ENCODE measurements around the gene LCN9. TPM values are rescaled to one million over a fixed set of nuclear protein-coding genes. Genes with fewer than 3 reads are reported as not detected.

LCN9 gene
- total and polyA plus RNA-seq, 2 of the 13 experiments (the other 11 are each of a cell fraction or from before 2014, with no cell fraction given) = not detected

DNA sequence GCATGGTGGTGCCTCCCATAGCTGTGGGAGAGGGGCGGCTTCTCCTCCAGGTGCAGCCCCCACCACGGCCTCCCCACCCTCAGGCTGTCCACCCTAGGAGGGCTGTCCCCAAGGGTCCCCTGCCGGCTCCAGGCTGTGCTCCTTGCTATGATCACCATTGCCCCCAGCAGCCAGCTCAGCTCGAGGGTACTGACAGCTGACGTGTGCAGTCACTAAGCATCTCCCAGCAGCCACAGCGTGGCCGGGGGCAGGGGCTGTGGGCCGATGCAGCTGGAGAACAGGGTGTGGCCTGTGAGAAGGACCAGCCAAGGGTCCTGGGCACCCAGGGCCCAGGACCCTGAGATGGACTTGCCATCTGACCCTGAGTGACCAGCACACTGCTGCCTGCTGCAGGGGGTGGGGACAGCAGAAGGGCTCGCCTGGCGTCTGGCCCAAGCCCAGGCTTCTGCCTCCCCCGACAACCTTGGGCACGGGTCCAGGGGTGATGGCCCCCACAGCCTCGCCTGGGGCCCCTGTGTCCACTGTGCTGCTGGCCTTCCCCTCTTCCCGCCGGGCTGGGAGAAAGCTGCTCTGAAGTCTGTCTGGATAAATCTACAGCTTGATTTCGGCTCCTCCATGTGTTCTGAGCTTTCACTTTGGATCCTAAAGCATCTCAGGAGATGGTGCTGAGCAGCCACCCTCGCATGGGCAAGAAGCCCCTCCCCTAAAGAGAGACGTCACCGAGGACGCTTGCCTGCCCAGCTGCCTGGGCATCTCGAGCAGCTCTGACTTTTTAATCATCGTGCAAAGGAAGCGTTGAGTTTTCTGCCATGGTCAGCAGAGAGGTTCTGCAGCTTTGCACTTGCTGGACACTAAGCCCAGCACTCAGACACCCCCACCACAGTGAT is 44.4 kb downstream of the LCN9 start:
- ATAC-seq = no peak
- intact Hi-C loops (cut with micrococcal nuclease; ENCODE audit: unreplicated experiment) = no loop called here
- CTCF ChIA-PET (ENCODE audit: low intra/inter-chr PET ratio, low total read pairs) = no interaction called here

More for the DNA sequence above, 44.4 kb downstream of the LCN9 start:
- H3K36me3 ChIP-seq (replicated peaks in 1 of 2; ENCODE audit: control insufficient read depth in 1 of 2, insufficient read depth in 2 of 2, low read length in 2 of 2) = no peaks in the 10 kb centered on the region
- no peak overlapping the region for H3K9ac ChIP-seq (ENCODE audit: insufficient read depth, low read depth, low read length)
- H4K20me1 ChIP-seq (ENCODE audit: insufficient read depth, low read length) = no peaks in the 10 kb centered on the region
- 80% methylated on average over 1 of the region's 23 CpGs for WGBS (ENCODE audit: low lambda C conversion rate)
- no peaks in the 10 kb centered on the region for H3K79me2 ChIP-seq (ENCODE audit: insufficient read depth, low read length)
- H3K4me2 ChIP-seq (ENCODE audit: low read depth, low read length) = no peak overlapping the region
- DNase-seq (ENCODE audit: low spot score) (no peak), FAIRE-seq (no peak)
- TF ChIP-seq, protein P1, sequence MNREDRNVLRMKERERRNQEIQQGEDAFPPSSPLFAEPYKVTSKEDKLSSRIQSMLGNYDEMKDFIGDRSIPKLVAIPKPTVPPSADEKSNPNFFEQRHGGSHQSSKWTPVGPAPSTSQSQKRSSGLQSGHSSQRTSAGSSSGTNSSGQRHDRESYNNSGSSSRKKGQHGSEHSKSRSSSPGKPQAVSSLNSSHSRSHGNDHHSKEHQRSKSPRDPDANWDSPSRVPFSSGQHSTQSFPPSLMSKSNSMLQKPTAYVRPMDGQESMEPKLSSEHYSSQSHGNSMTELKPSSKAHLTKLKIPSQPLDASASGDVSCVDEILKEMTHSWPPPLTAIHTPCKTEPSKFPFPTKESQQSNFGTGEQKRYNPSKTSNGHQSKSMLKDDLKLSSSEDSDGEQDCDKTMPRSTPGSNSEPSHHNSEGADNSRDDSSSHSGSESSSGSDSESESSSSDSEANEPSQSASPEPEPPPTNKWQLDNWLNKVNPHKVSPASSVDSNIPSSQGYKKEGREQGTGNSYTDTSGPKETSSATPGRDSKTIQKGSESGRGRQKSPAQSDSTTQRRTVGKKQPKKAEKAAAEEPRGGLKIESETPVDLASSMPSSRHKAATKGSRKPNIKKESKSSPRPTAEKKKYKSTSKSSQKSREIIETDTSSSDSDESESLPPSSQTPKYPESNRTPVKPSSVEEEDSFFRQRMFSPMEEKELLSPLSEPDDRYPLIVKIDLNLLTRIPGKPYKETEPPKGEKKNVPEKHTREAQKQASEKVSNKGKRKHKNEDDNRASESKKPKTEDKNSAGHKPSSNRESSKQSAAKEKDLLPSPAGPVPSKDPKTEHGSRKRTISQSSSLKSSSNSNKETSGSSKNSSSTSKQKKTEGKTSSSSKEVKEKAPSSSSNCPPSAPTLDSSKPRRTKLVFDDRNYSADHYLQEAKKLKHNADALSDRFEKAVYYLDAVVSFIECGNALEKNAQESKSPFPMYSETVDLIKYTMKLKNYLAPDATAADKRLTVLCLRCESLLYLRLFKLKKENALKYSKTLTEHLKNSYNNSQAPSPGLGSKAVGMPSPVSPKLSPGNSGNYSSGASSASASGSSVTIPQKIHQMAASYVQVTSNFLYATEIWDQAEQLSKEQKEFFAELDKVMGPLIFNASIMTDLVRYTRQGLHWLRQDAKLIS (CRISPR knock-in tag; IDR thresholded peaks at IDR 0.05) = no peak
- TF ChIP-seq ZNF761 (CRISPR knock-in tag; conservative IDR thresholded peaks at IDR 0.05) = no peak
- TF ChIP-seq RFX5 (IDR thresholded peaks at IDR 0.05; ENCODE audit: low read depth, low read length) = no peak
- TF ChIP-seq, protein P2, sequence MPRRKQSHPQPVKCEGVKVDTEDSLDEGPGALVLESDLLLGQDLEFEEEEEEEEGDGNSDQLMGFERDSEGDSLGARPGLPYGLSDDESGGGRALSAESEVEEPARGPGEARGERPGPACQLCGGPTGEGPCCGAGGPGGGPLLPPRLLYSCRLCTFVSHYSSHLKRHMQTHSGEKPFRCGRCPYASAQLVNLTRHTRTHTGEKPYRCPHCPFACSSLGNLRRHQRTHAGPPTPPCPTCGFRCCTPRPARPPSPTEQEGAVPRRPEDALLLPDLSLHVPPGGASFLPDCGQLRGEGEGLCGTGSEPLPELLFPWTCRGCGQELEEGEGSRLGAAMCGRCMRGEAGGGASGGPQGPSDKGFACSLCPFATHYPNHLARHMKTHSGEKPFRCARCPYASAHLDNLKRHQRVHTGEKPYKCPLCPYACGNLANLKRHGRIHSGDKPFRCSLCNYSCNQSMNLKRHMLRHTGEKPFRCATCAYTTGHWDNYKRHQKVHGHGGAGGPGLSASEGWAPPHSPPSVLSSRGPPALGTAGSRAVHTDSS (CRISPR knock-in tag; conservative IDR thresholded peaks at IDR 0.05) = no peak
- no peak for TF ChIP-seq ZNF354B (CRISPR knock-in tag; IDR thresholded peaks at IDR 0.05)
- no peak for TF ChIP-seq STAG1 (CRISPR knock-in tag; IDR thresholded peaks at IDR 0.05)
- no peak for TF ChIP-seq ZNF382 (CRISPR knock-in tag; IDR thresholded peaks at IDR 0.05; ENCODE audit: borderline replicate concordance)
- TF ChIP-seq ZFX (CRISPR knock-in tag; IDR thresholded peaks at IDR 0.05; ENCODE audit: low read depth) = no peak
- TF ChIP-seq SRSF1 (optimal IDR thresholded peaks at IDR 0.05; ENCODE audit: low read depth, low read length) = no peak
- no peak for TF ChIP-seq HNF4G (IDR thresholded peaks at IDR 0.05; ENCODE audit: borderline replicate concordance, low read depth, low read length)
- no peak for TF ChIP-seq HNF4G (CRISPR knock-in tag; IDR thresholded peaks at IDR 0.05; ENCODE audit: borderline replicate concordance, low read depth)
- TF ChIP-seq MTF2 (CRISPR knock-in tag; IDR thresholded peaks at IDR 0.05; ENCODE audit: borderline replicate concordance) = no peak
- TF ChIP-seq, protein P3, sequence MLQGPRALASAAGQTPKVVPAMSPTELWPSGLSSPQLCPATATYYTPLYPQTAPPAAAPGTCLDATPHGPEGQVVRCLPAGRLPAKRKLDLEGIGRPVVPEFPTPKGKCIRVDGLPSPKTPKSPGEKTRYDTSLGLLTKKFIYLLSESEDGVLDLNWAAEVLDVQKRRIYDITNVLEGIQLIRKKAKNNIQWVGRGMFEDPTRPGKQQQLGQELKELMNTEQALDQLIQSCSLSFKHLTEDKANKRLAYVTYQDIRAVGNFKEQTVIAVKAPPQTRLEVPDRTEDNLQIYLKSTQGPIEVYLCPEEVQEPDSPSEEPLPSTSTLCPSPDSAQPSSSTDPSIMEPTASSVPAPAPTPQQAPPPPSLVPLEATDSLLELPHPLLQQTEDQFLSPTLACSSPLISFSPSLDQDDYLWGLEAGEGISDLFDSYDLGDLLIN (CRISPR knock-in tag; IDR thresholded peaks at IDR 0.05; ENCODE audit: borderline replicate concordance) = no peak
- BruUV-seq (replicated peaks) = no TSS peak
- in situ Hi-C loops (cut with HindIII; ENCODE audit: extremely low pct_ligation_motif_present, low pct_unique_long_range_greater_than_20kb) = no loop called here
- no peak overlapping the region for H3K27ac ChIP-seq (ENCODE audit: extremely low read length, insufficient read depth, low read length)
- POLR2A ChIA-PET = no interaction called here
- no peaks in the 10 kb centered on the region for H3K9me3 ChIP-seq (ENCODE audit: low read length)
- no peak overlapping the region for H2AFZ ChIP-seq (ENCODE audit: low read length)
- H3K27me3 ChIP-seq (ENCODE audit: control insufficient read depth in 1 of 2, insufficient read depth in 2 of 2, low read length in 2 of 2) = peaks cover 7 to 72% of the 10 kb centered on the region in 2 experiments; a peak in 4 of 5 replicates
- H3K4me3 ChIP-seq (replicated peaks in 1 of 3; ENCODE audit: insufficient read depth in 1 of 3, low read depth in 2 of 3, low read length in 3 of 3) = no peak overlapping the region
- no peaks in the 10 kb centered on the region for H3K4me1 ChIP-seq (ENCODE audit: insufficient read depth, low read length)
